Astrocyte (in vitro differentiated cells and primary cell): ENCODE data around the gene STX12. TPM values are rescaled to one million over a fixed set of nuclear protein-coding genes. Genes with fewer than 3 reads are reported as not detected.

Source experiments
- DNase-seq: peaks from one replicate; pipeline ENCODE4 v3.0.0-alpha.2; 2010; ENCODE audit warnings: low read depth
- FAIRE-seq: peaks from 2 replicates; lab custom pipeline; 2011; peaks lifted over from hg19 to GRCh38; lab: Jason Lieb, UNC
- H2AFZ ChIP-seq: 2 replicates; pipeline ENCODE4 v1.6.0; 2012; ENCODE audit warnings: low read depth, low read length, inconsistent platforms
- H3K27ac ChIP-seq: 2 replicates; pipeline ENCODE4 v1.5.1; 2011; ENCODE audit warnings: low read depth, low read length, inconsistent platforms
- H3K27me3 ChIP-seq: 2 replicates; pipeline ENCODE4 v1.6.0; 2011; ENCODE audit warnings: low read length, inconsistent platforms; ENCODE audit not compliant: insufficient read depth
- H3K36me3 ChIP-seq: 2 replicates; pipeline ENCODE4 v1.5.1; 2011; ENCODE audit warnings: low read length, inconsistent platforms; ENCODE audit not compliant: insufficient read depth
- H3K4me1 ChIP-seq: 2 replicates; pipeline ENCODE4 v1.5.1; 2011; ENCODE audit warnings: low read length, inconsistent platforms; ENCODE audit not compliant: insufficient read depth
- H3K4me2 ChIP-seq: 2 replicates; pipeline ENCODE4 v1.6.0; 2012; ENCODE audit warnings: low read length, inconsistent platforms
- H3K4me3 ChIP-seq: 2 replicates; pipeline ENCODE4 v1.5.1; 2011; ENCODE audit warnings: low read depth, mild to moderate bottlenecking, low read length, inconsistent platforms; ENCODE audit not compliant: insufficient read depth
- H3K79me2 ChIP-seq: 2 replicates; pipeline ENCODE4 v1.6.0; 2012; ENCODE audit warnings: mild to moderate bottlenecking, low read length, inconsistent platforms; ENCODE audit not compliant: insufficient read depth
- H3K9ac ChIP-seq: 2 replicates; pipeline ENCODE4 v1.6.0; 2012; ENCODE audit warnings: mild to moderate bottlenecking, low read length, inconsistent platforms
- H3K9me3 ChIP-seq: 2 replicates; pipeline ENCODE4 v1.5.1; 2012; ENCODE audit warnings: low read depth, mild to moderate bottlenecking, low read length, inconsistent platforms; ENCODE audit not compliant: insufficient read depth
- H4K20me1 ChIP-seq: 2 replicates; pipeline ENCODE4 v1.6.0; 2012; ENCODE audit warnings: low read length, inconsistent platforms; ENCODE audit not compliant: insufficient read depth
- H3K27ac Mint-ChIP-seq: one replicate; pipeline ENCODE4 v1.8.0; 2021; ENCODE audit warnings: mild to moderate bottlenecking, mixed read lengths; ENCODE audit not compliant: unreplicated experiment
- H3K27me3 Mint-ChIP-seq: one replicate; pipeline ENCODE4 v1.8.0; 2021; ENCODE audit warnings: low read depth, mixed read lengths; ENCODE audit not compliant: unreplicated experiment
- H3K36me3 Mint-ChIP-seq: one replicate; pipeline ENCODE4 v1.8.0; 2021; ENCODE audit warnings: low read depth, mixed read lengths; ENCODE audit not compliant: unreplicated experiment
- H3K4me1 Mint-ChIP-seq: one replicate; pipeline ENCODE4 v1.8.0; 2021; ENCODE audit warnings: low read depth, mixed read lengths; ENCODE audit not compliant: unreplicated experiment
- H3K4me3 Mint-ChIP-seq: one replicate; pipeline ENCODE4 v1.8.0; 2021; ENCODE audit warnings: mild to moderate bottlenecking, moderate library complexity, mixed read lengths; ENCODE audit not compliant: unreplicated experiment
- H3K9me3 Mint-ChIP-seq: one replicate; pipeline ENCODE4 v1.8.0; 2021; ENCODE audit warnings: mild to moderate bottlenecking, mixed read lengths; ENCODE audit not compliant: unreplicated experiment
- CTCF ChIP-seq: IDR thresholded peaks from 2 replicates; pipeline ENCODE4 v1.5.1; 2011; ENCODE audit warnings: low read depth, mild to moderate bottlenecking, inconsistent platforms, low read length, moderate library complexity; ENCODE audit not compliant: insufficient read depth
- EZH2 ChIP-seq: IDR thresholded peaks from 2 replicates; pipeline ENCODE4 v1.6.1; 2012; ENCODE audit warnings: mild to moderate bottlenecking, low read length, inconsistent platforms; ENCODE audit not compliant: insufficient read depth
- total RNA-seq: library from RNA; stranded (reverse); gene quantifications from 2 replicates; pipeline ENCODE4 v1.2.1, GENCODE V29; 2021

STX12 gene
- total RNA-seq, 1 donor from 2014 or later: 62.1 TPM

GRCh38 chr1:27858072-27858948 lies 85.3 kb downstream of the STX12 start:
- H3K9me3 Mint-ChIP-seq: no peaks in the 10 kb centered on the region
- H3K27me3 Mint-ChIP-seq: peaks cover 6% of the 10 kb centered on the region
- Histone ChIP-seq H3K4me2 (peak overlapping the region; percentile 34), H3K79me2 (no peaks in the 10 kb centered on the region), H3K4me1 (peaks cover 8% of the 10 kb centered on the region), H4K20me1 (no peaks in the 10 kb centered on the region), H3K36me3 (no peaks in the 10 kb centered on the region), H3K27ac (no peak overlapping the region), H3K9me3 (no peaks in the 10 kb centered on the region), H2AFZ (peak overlapping the region; percentile 7), H3K9ac (no peak overlapping the region), H3K27me3 (no peaks in the 10 kb centered on the region), H3K4me3 (no peak overlapping the region)
- peaks cover 2% of the 10 kb centered on the region for H3K36me3 Mint-ChIP-seq
- DNase-seq: peak; percentile 54
- no peak for FAIRE-seq
- no peak overlapping the region for H3K4me3 Mint-ChIP-seq
- H3K27ac Mint-ChIP-seq: peak overlapping the region; percentile 58
- TF ChIP-seq CTCF (peak; percentile 98), EZH2 (no peak)
- H3K4me1 Mint-ChIP-seq: peaks cover 5% of the 10 kb centered on the region

GRCh38 chr1:27858949-27859576 lies 86.0 kb downstream of the STX12 start:
- peaks cover 2% of the 10 kb centered on the region for H3K36me3 Mint-ChIP-seq
- H4K20me1 ChIP-seq: no peaks in the 10 kb centered on the region
- H3K27ac Mint-ChIP-seq: peak overlapping the region; percentile 58
- no peak overlapping the region for H3K9ac ChIP-seq
- TF ChIP-seq EZH2: no peak
- TF ChIP-seq CTCF: no peak
- H2AFZ ChIP-seq: no peak overlapping the region
- H3K9me3 ChIP-seq: no peaks in the 10 kb centered on the region
- peaks cover 12% of the 10 kb centered on the region for H3K4me1 ChIP-seq
- H3K36me3 ChIP-seq: no peaks in the 10 kb centered on the region
- peaks cover 7% of the 10 kb centered on the region for H3K4me1 Mint-ChIP-seq
- no peaks in the 10 kb centered on the region for H3K79me2 ChIP-seq
- H3K27me3 ChIP-seq: no peaks in the 10 kb centered on the region
- H3K27me3 Mint-ChIP-seq: peaks cover 6% of the 10 kb centered on the region
- H3K4me3 Mint-ChIP-seq: no peak overlapping the region
- H3K9me3 Mint-ChIP-seq: no peaks in the 10 kb centered on the region
- no peak overlapping the region for H3K4me3 ChIP-seq
- no peak for FAIRE-seq
- H3K27ac ChIP-seq: no peak overlapping the region
- H3K4me2 ChIP-seq: no peak overlapping the region
- DNase-seq: no peak
